Measurements from ENCODE around the gene RPL5. TPM values are rescaled to one million over a fixed set of nuclear protein-coding genes. Genes with fewer than 3 reads are reported as not detected.

Gene RPL5
- total and polyA plus RNA-seq, 2 of the 8 experiments (the other 6 are each of a cell fraction or from before 2014, with no cell fraction given): 1,506 to 2,034 TPM

GRCh38 chr1:92872719-92873118, 40.9 kb downstream of the RPL5 start:
- DNase-seq (ENCODE audit: low read depth in 1 of 2, low spot score in 2 of 2) (no peak), FAIRE-seq (no peak)
- H2BK20ac ChIP-seq (ENCODE audit: low read length): no peak overlapping the region
- no peaks in the 10 kb centered on the region for H3K23me2 ChIP-seq (ENCODE audit: low read depth, low read length)
- H4K20me1 ChIP-seq (replicated peaks in 1 of 2; ENCODE audit: control insufficient read depth in 1 of 2, insufficient read depth in 2 of 2, low read length in 2 of 2): no peaks in the 10 kb centered on the region
- no peak overlapping the region for H2BK120ac ChIP-seq (replicated peaks; ENCODE audit: low read depth, low read length)
- no peak overlapping the region for H3K4me3 ChIP-seq (ENCODE audit: extremely low read depth in 1 of 4, insufficient read depth in 2 of 4, low read depth in 3 of 4, low read length in 4 of 4)
- H3K9me3 ChIP-seq (ENCODE audit: insufficient read depth in 2 of 2, low read depth in 1 of 2, low read length in 1 of 2): 0 out of 4 replicates have a peak, but pooled peaks cover 0 to 6% of the 10 kb centered on the region in 2 experiments
- no peaks in the 10 kb centered on the region; a peak in 1 of 8 replicates for H3K36me3 ChIP-seq (ENCODE audit: control insufficient read depth in 2 of 4, insufficient read depth in 4 of 4, low read length in 3 of 4)
- no peak overlapping the region for H3K18ac ChIP-seq (ENCODE audit: extremely low read depth, low read length)
- no peak overlapping the region for H4K91ac ChIP-seq (replicated peaks; ENCODE audit: insufficient read length, low read length)
- H3K79me1 ChIP-seq (ENCODE audit: low read depth, low read length): no peaks in the 10 kb centered on the region
- ChIA-PET CTCF (ENCODE audit: partially characterized antibody) (interaction anchor here (1.0 kb wide), 1 partner anchor 13 kb away, joined by 3 read pairs; no protein-coding TSS in a partner anchor), POLR2A (ENCODE audit: partially characterized antibody) (no interaction called here)
- H2BK12ac ChIP-seq (ENCODE audit: low read depth, low read length): no peak overlapping the region
- TF ChIP-seq CEBPB (IDR thresholded peaks at IDR 0.05; ENCODE audit: low read depth, low read length): no peak
- TF ChIP-seq POLR2A (IDR thresholded peaks at IDR 0.05; ENCODE audit: control extremely low read depth in 1 of 2, low read depth in 2 of 2, low read length in 2 of 2): no peak
- no peak for TF ChIP-seq ATF3 (IDR thresholded peaks at IDR 0.05; ENCODE audit: insufficient read depth, low read depth, low read length)
- no peak for TF ChIP-seq TAF1 (IDR thresholded peaks at IDR 0.05; ENCODE audit: low read depth, low read length)
- no peak for TF ChIP-seq SIRT6 (IDR thresholded peaks at IDR 0.05; ENCODE audit: low read length)
- no peak for TF ChIP-seq CTBP2 (IDR thresholded peaks at IDR 0.05; ENCODE audit: borderline replicate concordance, insufficient read depth, insufficient read length, low read length)
- no peak for TF ChIP-seq SRF (IDR thresholded peaks at IDR 0.05; ENCODE audit: low read depth, low read length)
- TF ChIP-seq POLR2AphosphoS5 (IDR thresholded peaks at IDR 0.05; ENCODE audit: low read depth, low read length): no peak
- no peak overlapping the region for H2AFZ ChIP-seq (ENCODE audit: low read length)
- H3K23ac ChIP-seq (ENCODE audit: insufficient read length): no peak overlapping the region
- 95% methylated on average over 2 of the region's 2 CpGs; no CpG with 5 or more reads in 1 of the 2 experiments for WGBS, 2 experiments (ENCODE audit: extremely low coverage in 1 of 2, insufficient coverage in 1 of 2, insufficient read length in 1 of 2, insufficient replicate concordance in 2 of 2, low coverage in 1 of 2, low lambda C conversion rate in 2 of 2, missing lambda C conversion rate in 1 of 2)
- no peak overlapping the region for H3K9ac ChIP-seq (replicated peaks in 1 of 4; ENCODE audit: extremely low read depth in 1 of 4, low read depth in 3 of 4, low read length in 3 of 4)
- H3K4me2 ChIP-seq (ENCODE audit: insufficient read depth in 1 of 2, low read depth in 2 of 2, low read length in 2 of 2): no peak overlapping the region
- H4K8ac ChIP-seq (ENCODE audit: extremely low read depth, insufficient read depth, low read length): no peak overlapping the region
- no peak overlapping the region for H3K56ac ChIP-seq (replicated peaks; ENCODE audit: insufficient read length, low read depth, low read length)
- H2BK15ac ChIP-seq (ENCODE audit: low read length): no peak overlapping the region
- no peaks in the 10 kb centered on the region for H3K79me2 ChIP-seq (ENCODE audit: control insufficient read depth in 1 of 2, insufficient read depth in 2 of 2, low read length in 2 of 2)
- H3K27ac ChIP-seq (ENCODE audit: low read depth, low read length): no peak overlapping the region
- H3K4ac ChIP-seq (replicated peaks; ENCODE audit: insufficient read length, low read depth, low read length): no peak overlapping the region
- no peak overlapping the region for H2BK5ac ChIP-seq (ENCODE audit: low read depth, low read length)
- no peaks in the 10 kb centered on the region for H3K27me3 ChIP-seq (replicated peaks in 1 of 4; ENCODE audit: control insufficient read depth in 3 of 4, extremely low read depth in 1 of 4, insufficient read depth in 3 of 4, low read length in 3 of 4)
- no peak overlapping the region for H4K5ac ChIP-seq (ENCODE audit: insufficient read length, low read depth, low read length)
- H3K4me1 ChIP-seq (replicated peaks in 1 of 4; ENCODE audit: control insufficient read depth in 3 of 4, insufficient read depth in 4 of 4, low read length in 3 of 4): no peaks in the 10 kb centered on the region; a peak in 1 of 7 replicates
- no peak overlapping the region for H3K14ac ChIP-seq (ENCODE audit: insufficient read length)
- H2AK5ac ChIP-seq (ENCODE audit: low read depth, low read length): no peak overlapping the region
